LoVo (cell line): ENCODE data around the gene COL4A3.

ENCODE experiments used
- DNase-seq: peaks from one replicate; pipeline ENCODE4 v3.0.0-alpha.2; 2016; ENCODE audit warnings: low spot score

Gene COL4A3

DNA sequence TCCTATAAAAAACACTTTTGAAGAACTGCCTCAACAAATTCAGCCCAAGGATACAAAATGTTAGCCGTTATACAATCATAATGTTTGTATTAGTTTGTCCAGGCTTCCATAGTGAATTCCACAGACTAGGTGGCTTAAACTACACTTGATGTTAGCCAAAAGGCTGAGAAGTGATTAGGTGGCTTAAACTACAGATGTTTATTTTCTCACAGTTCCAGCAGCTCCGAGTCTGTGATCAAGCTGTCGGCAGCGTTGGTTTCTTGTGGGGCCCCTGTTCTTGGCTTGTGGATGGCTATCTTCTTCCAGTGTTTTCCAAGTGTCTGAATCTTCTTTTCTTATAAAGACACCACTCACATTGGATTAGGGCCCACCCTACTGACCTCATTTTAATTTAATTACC is 129.1 kb downstream of the COL4A3 start:
- no peak for DNase-seq

DNA sequence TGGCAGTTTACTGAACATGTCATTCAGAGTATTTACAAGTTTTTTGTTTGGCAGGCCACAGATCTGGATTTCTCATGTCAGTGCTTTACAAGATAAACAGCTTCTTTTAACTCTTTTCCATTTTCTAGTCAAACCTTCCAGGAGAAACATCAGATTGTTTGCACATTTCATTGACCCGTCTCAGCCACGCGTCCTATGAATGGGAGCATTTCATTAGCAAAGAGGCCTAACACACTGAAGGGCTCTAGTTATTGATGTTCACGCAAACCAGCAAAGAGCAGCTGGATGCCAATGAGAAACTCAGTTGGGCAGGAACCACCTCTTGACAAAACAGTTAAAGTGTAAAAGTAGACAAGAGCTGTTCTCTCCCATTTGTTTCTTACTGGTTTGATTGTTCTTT is 131.4 kb downstream of the COL4A3 start:
- DNase-seq, result no peak

- no peak for DNase-seq
These were observed 132.4 kb downstream of the COL4A3 start for GRCh38 chr2:227296671-227297405.

GRCh38 chr2:227301523-227301922 is 137.1 kb downstream of the COL4A3 start:
- DNase-seq, result no peak

- DNase-seq, result no peak
These were observed 144.4 kb downstream of the COL4A3 start for GRCh38 chr2:227308784-227309183.

DNA sequence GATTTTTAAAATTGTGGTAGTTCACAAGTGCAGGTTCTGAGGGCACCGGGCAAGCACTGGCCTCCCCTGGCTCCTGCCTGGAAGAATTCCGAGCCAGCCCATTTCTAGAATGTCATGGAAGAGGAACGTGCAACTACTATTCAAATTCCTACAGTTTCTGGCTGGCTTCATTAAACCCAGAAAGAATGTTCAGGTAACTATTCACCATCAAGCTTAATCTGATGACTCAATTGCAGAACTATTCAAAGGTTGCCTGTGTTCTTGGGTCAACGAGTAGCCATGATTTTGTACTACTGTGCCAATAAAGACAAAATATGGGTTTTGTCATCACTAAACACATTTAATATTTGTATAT is 146.3 kb downstream of the COL4A3 start:
- peak; percentile 28 for DNase-seq

GRCh38 chr2:227311861-227312506 is 147.6 kb downstream of the COL4A3 start:
- DNase-seq, result no peak

GRCh38 chr2:227312579-227312978 is 148.2 kb downstream of the COL4A3 start:
- no peak for DNase-seq

DNA sequence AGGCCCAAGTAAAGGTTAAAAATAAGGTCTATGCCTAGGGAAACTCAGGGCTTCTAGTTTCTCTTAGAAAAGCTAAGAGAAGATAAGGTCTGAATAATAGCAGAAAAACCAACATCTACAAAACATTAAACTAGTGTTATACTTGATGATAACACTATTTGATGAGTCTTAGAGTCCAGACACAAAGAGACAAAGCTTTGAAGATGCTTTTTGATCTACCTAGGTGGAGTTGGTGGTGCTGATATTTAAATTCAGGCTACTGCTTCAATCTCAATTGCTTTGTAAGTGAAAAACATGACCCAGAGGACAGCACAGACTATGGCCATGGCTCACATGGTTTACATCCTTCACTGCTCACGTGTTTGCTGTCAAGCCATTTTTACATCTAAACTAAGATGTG is 148.9 kb downstream of the COL4A3 start:
- no peak for DNase-seq

DNA sequence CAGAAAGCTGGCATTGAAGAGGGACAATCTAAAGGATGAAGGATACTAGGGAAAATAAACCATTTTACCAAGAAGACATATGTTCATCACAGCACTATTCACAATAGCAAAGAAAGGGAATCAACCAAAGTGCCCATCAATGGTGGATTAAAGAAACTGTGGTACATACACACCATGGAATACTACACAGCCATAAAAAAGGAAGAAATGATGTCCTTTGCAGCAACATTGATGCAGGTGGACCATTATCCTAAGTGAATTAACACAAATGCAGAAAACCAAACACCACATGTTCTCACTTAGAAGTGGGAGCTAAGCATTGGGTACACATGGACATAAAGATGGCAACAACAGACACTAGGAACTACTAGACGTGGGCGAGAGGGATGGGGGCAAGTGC is 153.4 kb downstream of the COL4A3 start:
- DNase-seq, result no peak

GRCh38 chr2:227320305-227321094 is 156.1 kb downstream of the COL4A3 start:
- DNase-seq, result no peak

- DNase-seq, result no peak
These were observed 158.2 kb downstream of the COL4A3 start for GRCh38 chr2:227322530-227323205.

DNA sequence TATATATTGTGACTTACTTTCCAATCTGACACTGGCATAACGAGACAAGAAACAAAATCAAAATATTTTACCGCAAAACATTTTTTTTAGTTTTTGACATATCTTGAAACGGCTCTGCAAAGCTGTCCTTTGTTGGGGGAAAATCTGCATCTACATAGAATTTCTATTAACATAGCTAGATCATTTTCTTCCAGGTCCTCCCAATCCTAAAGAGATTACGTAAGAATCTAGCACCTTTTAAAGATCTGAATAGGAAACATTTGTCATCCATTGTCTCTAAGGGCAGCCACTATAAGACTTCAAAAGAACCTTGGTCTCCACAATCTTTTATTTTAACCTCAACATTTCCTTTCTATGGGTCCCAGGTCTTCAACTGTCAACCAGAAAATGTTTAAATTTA is 159.4 kb downstream of the COL4A3 start:
- no peak for DNase-seq

- DNase-seq, result no peak
These were observed 160.2 kb downstream of the COL4A3 start for GRCh38 chr2:227324642-227324994.

- peak; percentile 95 for DNase-seq
These were observed 160.8 kb downstream of the COL4A3 start, which contains the start of gene MFF for GRCh38 chr2:227324995-227325838. TSS of gene MFF (plus strand) at chr2:227325251. CDS start at chr2:227330666, 5,415 bp downstream.

- DNase-seq, result no peak
These were observed 161.4 kb downstream of the COL4A3 start for GRCh38 chr2:227325839-227326195.

- no peak for DNase-seq
These were observed 162.4 kb downstream of the COL4A3 start for GRCh38 chr2:227326783-227327182.

DNA sequence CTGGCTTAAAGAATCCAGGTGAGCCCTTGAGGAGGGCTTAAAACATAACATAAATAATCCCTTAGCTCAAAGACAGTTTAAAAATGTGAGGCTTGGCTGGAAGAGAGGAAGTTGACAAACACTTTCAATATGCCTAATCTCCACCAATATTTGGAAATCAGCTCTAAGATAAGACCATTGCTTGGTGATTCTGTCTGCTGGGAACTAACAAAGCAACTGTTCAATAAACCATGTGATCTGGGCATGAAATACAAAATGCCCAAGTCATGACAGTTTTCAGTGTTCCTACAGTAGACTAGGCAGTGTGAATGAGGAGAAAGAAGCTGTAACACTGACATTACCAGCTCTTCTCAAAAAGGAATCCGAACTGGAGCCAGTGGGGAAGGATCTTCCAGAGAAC is 171.3 kb downstream of the COL4A3 start:
- no peak for DNase-seq

DNA sequence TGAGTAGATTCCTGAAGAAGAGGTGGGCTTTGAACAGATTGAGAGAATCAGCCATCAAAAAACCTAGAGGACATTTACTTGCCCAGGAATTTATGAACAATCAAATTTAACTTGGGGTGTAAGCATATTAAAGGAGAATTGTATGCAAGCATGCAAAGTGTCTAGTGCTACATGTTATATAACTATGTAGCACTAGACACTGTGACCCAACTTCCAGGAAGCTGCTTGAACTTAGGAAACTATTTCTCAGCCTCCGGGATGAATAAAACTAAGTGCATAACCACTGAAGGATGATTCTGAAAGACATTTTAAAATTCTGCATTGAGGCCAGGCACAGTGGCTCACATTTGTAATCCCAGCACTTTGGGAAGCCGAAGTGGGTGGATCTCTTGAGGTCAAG is 173.0 kb downstream of the COL4A3 start:
- no peak for DNase-seq

DNA sequence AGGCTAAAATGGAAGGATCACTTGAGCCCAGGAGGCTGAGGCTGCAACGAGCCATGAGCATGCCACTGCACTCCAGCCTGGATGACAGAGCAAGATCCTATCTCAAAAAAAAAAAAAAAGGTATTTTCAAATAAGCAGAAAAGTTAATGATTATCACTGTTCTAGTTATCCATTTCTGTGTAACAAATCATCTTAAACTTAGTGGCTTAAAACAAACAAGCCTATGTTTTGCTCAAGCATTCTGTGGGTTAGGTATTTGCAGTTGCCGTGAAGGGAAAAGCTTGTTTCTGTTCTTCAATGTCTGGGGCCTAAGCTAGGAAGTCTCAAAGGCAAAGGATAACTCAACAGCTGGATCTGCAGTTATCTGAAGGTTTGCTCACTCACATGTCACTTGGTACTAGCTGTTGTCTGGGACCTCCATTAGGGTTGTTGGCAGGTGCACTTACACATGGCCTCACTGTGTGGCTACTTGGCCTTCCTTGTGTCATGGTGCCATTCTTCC is 174.7 kb downstream of the COL4A3 start:
- no peak for DNase-seq

GRCh38 chr2:227340106-227340505 is 175.7 kb downstream of the COL4A3 start:
- DNase-seq, result no peak

GRCh38 chr2:227341553-227341952 is 177.1 kb downstream of the COL4A3 start:
- DNase-seq, result no peak
